GM19025 (cell line): ENCODE data around the gene MKLN1.

ENCODE experiments used
- ATAC-seq: cut with Tn5 transposase; IDR thresholded peaks from one replicate; pipeline ENCODE4 v1.9.1; 2021; ENCODE audit warnings: mild to moderate bottlenecking, low read depth, moderate library complexity; ENCODE audit not compliant: unreplicated experiment

The MKLN1 gene

DNA sequence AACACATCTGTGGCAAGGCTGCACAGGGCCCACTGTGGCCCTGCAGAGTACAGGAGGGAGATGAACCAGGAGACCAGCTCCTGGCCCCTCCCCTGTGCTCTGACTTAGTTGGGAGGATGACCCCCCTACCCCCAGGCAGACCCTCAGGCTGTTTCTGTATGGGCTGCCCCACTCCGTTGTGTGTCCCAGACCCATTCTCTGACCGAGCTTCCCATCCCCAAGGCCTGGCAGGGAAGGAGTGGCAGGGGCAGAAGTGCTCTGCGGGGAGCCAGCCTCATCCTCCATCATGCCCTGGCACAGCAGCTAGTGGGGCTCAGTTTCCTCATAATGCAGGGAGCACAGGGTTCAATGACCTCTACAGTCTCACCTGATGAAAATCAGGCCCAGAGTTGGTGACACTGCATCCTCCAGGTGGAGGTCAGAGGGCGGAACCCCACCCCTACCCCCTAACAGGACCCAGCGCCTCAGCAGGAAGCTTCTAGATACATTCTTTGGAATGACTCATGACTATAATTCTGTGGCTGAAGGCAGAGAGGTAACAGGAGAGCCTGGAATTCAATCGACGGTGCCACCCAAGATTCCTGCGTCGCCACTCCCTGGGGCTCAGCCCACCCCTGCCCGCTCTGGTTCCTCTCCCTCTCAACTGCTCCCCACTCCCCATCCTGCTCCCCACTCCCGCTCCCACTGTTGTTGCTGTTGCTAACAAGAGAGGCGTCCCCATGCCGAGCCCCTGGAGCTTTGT lies 210.6 kb downstream of the MKLN1 start:
- ATAC-seq, result no peak

DNA sequence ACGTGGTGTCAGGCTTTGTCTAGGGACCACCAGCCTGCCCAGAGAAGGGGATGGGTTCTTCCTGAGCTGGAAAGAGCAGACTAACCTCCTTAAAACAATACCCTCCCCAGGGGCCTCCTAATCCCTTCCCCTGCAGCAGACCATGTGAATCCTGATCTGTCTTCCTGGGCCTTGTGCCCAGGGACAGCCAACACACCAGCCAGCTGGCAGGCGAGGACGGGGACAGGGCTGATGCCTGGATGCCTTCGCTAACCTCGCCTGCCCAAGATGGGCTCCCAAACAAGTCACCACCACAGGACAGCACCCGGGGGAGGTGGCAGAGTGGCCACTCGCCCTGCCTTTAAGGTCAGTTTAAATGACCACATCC lies 211.1 kb downstream of the MKLN1 start:
- no peak for ATAC-seq

DNA sequence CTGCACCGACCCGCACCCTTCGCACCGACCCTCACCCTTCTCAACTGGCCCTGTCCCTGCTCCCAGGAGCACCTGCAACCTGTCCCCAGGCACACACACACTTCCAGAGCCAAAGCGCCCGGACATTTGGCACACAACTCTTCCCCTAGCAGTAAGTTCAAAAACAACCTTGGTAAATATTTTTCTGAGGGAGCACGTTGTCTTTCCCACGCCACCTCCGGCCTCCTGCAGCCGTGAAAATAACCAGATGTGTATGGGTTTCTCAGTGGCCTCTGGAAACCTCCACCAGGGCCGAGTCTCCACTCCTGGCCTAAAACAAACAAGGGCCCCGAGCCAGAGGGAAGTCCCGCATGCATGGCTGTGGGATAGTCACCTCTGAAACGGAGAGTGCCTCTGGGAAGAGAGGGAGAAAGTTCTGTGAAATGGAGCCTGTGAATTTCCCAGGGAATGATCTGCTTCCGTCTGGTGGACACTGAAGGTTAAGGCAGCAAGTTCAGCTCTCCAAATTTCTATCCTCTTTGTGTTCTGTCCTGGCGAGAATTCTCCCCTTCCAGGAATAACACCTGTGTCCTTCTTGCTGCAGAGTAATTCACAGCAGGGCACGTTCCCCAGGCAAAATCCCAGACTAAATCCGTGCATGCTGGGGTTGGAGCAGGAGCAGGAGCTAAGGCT lies 213.0 kb downstream of the MKLN1 start:
- ATAC-seq, result no peak

DNA sequence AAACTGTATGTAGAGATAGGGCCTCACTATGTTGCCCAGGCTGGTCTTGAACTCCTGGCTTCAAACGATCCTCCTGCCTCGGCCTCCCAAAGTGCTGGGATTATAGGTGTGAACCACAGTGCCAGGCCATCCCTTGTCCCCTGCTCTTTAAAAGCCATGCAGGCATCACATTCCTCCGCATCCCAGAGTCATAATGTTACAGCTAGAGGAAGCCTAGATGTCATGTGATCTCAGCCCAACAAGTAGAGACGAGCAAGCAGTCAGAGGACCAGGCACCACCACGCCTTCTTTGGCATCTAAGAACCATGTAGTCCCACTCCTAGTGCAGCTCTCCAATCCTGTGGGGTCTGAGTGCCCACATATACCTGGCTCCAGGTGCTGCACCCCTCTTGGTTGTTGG lies 215.6 kb downstream of the MKLN1 start:
- ATAC-seq, result no peak

DNA sequence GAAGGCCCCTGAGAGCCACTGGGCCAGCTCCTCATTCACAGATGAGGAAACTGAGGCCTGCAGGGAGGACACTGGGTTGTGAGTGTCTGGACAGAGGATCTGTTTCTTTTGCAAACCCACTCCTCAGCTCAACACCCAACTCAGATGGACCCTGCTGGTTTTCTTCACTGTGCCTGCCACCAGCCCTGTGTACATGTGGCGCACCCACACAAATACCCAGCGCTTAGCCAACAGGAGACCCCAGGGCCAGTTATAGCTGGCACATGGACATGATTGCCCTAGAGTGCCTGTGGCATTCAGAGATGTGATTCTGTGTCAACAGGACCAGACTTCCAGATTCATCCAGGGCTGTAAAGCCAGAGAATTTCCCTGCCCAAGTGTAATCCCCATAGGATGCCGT lies 216.3 kb downstream of the MKLN1 start:
- no peak for ATAC-seq

DNA sequence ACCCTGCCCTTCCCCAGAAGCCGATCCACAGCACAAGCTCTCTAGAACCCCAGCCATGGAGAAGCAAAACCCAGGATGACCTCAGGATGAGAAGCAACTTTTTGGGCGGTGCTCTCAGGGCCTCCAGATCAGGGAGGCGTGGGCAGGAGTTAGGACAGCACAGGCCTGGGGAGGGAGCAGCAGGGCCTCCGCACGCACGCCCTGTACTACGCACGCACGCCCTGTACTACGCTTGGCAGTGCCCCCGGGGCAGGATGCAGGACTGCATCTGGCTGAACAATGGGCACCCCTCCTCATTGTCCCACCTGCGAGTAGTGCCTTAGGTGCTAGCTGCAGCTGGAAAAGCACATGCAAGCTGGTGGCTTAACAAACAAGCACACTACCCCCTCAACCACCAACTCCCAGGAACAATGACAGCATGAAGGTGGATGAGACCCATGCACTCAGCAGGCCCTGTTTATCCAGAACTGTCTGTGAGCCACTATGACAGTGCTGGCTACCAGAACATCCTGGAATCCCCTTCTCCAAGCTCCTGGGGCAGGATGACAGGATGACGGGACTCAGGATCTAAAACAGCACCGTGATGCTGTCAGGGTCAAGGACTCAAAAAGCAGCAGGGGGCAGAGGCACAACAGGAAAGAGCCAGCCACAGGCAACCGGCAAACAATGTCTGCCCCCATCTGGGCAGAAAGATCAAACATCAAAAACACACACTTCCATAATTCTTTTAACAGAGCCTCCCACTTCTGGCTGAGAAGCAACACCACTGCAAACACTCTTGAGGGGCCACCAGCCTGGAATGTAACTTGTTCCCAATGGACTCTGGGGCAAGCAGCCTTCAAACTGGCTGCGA lies 217.0 kb downstream of the MKLN1 start:
- no peak for ATAC-seq

DNA sequence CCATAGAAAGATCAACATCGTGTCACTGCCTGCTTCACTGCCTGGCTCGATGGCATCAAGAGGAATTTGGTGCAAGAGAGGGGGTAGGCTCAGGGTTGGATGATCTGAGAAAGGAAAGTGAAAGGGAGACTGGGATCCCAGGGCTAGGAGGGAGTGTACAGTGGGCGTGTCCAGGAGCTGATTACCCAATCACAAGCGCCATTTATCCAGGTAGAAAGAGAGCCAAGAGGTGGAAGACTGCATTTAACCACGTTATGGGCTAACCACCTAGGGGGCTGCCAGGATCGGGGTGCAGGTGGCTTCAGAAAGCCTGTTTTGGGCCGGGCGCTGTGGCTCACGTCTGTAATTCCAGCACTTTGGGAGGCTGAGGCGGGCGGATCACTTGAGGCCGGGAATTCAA lies 218.4 kb downstream of the MKLN1 start:
- ATAC-seq, result no peak
